H1 (cell line): Measurements from ENCODE around the gene LONRF2. TPM values are rescaled to one million over a fixed set of nuclear protein-coding genes. Genes with fewer than 3 reads are reported as not detected.

Source experiments
- BCL11A ChIP-seq, 2 experiments: IDR thresholded peaks; one replicate each; pipeline ENCODE4 v1.6.1; 2011; ENCODE audit warnings: low read depth in 2 of 2, low read length in 2 of 2, mild to moderate bottlenecking in 2 of 2
- CBX8 ChIP-seq: fragments of 300-800, 300-1000 bp; sonication (generic); IDR thresholded peaks from 2 replicates; pipeline ENCODE4 v1.7.1; 2016; ENCODE audit warnings: low read depth, low read length, borderline replicate concordance
- CEBPB ChIP-seq: IDR thresholded peaks from 2 replicates; pipeline ENCODE4 v1.6.1; 2012; ENCODE audit warnings: low read depth, low read length
- GTF2F1 ChIP-seq: IDR thresholded peaks from 2 replicates; pipeline ENCODE4 v1.6.1; 2012; ENCODE audit warnings: low read depth, low read length, improper control_type of control experiment, borderline replicate concordance
- NRF1 ChIP-seq: IDR thresholded peaks from 2 replicates; pipeline ENCODE4 v1.6.1; 2011; ENCODE audit warnings: mild to moderate bottlenecking, low read depth, low read length, improper control_type of control experiment
- PHF8 ChIP-seq: fragments of 200-600 bp; sonication (generic); conservative IDR thresholded peaks from 2 replicates; pipeline ENCODE4 v1.7.1; 2012; ENCODE audit warnings: low read depth, mild to moderate bottlenecking, inconsistent platforms, low read length, moderate library complexity
- RXRA ChIP-seq: IDR thresholded peaks from 2 replicates; pipeline ENCODE4 v1.6.1; 2011; ENCODE audit warnings: low read depth, mild to moderate bottlenecking, low read length, moderate library complexity; ENCODE audit not compliant: insufficient read depth
- SIX5 ChIP-seq: IDR thresholded peaks from 2 replicates; pipeline ENCODE4 v1.6.1; 2011; ENCODE audit warnings: mild to moderate bottlenecking, low read depth, low read length
- TCF12 ChIP-seq: IDR thresholded peaks from 2 replicates; pipeline ENCODE4 v1.6.1; 2011; ENCODE audit warnings: low read depth, mild to moderate bottlenecking, low read length
- TEAD4 ChIP-seq: IDR thresholded peaks from 2 replicates; pipeline ENCODE4 v1.6.1; 2012; ENCODE audit warnings: low read depth, low read length, inconsistent platforms, mixed read lengths
- ZNF274 ChIP-seq: IDR thresholded peaks from 2 replicates; pipeline ENCODE4 v1.7.0; 2012; ENCODE audit warnings: low read length, borderline replicate concordance; ENCODE audit errors: extremely low read depth
- polyA plus RNA-seq, 7 experiments: library from polyadenylated mRNA; depleted of rRNA in 3 of 7; stranded (reverse) in 5 of 7; unstranded in 2 of 7; fragments of >200 nt in 5 of 7; fragments of 200-250 nt in 2 of 7; gene quantifications; 1 replicate in 5 of 7; 2 replicates in 1 of 7; 4 replicates in 1 of 7; pipeline versions ENCODE4 v1.2.1 to v1.2.3, GENCODE V29; 2011 to 2013; ENCODE audit warnings: missing spikeins in 2 of 7, mixed read lengths in 2 of 7
- total RNA-seq: library from RNA; stranded (reverse); fragmentation: NEBNext Ultra II Directional; extraction: Animal tissue kit (Norgen Biotek cat#: 25700); gene quantifications from 2 replicates; pipeline ENCODE4 v1.2.1, GENCODE V29; 2021
- TF ChIP-seq, protein P1 (sequence below), 3 experiments: IDR thresholded peaks; 1 replicate in 2 of 3; 2 replicates in 1 of 3; pipeline versions ENCODE4 v1.5.1 to v1.6.1; 2011; ENCODE audit warnings: low read length in 3 of 3, mild to moderate bottlenecking in 3 of 3, inconsistent platforms in 2 of 3, low read depth in 1 of 3, moderate library complexity in 1 of 3; ENCODE audit not compliant: insufficient read depth in 1 of 3; ENCODE audit errors: control extremely low read depth in 1 of 3
- TF ChIP-seq, protein P2 (sequence below): IDR thresholded peaks from 2 replicates; pipeline ENCODE4 v1.6.1; 2012; ENCODE audit warnings: inconsistent platforms
- TF ChIP-seq, protein P3 (sequence below): IDR thresholded peaks from 2 replicates; pipeline ENCODE4 v1.6.1; 2011; ENCODE audit warnings: low read depth, mild to moderate bottlenecking, low read length; ENCODE audit not compliant: insufficient read depth
- TF ChIP-seq, protein P4 (sequence below): IDR thresholded peaks from 2 replicates; pipeline ENCODE4 v1.6.1; 2011; ENCODE audit warnings: low read length, improper control_type of control experiment

The LONRF2 gene
- total and polyA plus RNA-seq, 2 of the 8 experiments (the other 6 are each of a cell fraction or from before 2014, with no cell fraction given), result 0.24 to 0.74 TPM

GRCh38 chr2:100242891-100243619, 79.2 kb downstream of the LONRF2 start (continued):
- TF ChIP-seq, protein P1, sequence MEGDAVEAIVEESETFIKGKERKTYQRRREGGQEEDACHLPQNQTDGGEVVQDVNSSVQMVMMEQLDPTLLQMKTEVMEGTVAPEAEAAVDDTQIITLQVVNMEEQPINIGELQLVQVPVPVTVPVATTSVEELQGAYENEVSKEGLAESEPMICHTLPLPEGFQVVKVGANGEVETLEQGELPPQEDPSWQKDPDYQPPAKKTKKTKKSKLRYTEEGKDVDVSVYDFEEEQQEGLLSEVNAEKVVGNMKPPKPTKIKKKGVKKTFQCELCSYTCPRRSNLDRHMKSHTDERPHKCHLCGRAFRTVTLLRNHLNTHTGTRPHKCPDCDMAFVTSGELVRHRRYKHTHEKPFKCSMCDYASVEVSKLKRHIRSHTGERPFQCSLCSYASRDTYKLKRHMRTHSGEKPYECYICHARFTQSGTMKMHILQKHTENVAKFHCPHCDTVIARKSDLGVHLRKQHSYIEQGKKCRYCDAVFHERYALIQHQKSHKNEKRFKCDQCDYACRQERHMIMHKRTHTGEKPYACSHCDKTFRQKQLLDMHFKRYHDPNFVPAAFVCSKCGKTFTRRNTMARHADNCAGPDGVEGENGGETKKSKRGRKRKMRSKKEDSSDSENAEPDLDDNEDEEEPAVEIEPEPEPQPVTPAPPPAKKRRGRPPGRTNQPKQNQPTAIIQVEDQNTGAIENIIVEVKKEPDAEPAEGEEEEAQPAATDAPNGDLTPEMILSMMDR (IDR thresholded peaks at IDR 0.05; ENCODE audit: control extremely low read depth in 1 of 3, insufficient read depth in 1 of 3, low read depth in 1 of 3, low read length in 3 of 3), result peak; percentile 92 to 95 (median 93)
- TF ChIP-seq GTF2F1 (no peak), TEAD4 (0 out of 2 replicates have a peak, but pooled peaks have one; percentile 21), RXRA (no peak), BCL11A (IDR thresholded peaks at IDR 0.05; ENCODE audit: low read depth in 2 of 2, low read length in 2 of 2) (no peak), PHF8 (no peak), TCF12 (0 out of 2 replicates have a peak, but pooled peaks have one; percentile 27), NRF1 (no peak), ZNF274 (no peak), CBX8 (no peak), CEBPB (no peak), SIX5 (no peak)
- TF ChIP-seq, protein P2, sequence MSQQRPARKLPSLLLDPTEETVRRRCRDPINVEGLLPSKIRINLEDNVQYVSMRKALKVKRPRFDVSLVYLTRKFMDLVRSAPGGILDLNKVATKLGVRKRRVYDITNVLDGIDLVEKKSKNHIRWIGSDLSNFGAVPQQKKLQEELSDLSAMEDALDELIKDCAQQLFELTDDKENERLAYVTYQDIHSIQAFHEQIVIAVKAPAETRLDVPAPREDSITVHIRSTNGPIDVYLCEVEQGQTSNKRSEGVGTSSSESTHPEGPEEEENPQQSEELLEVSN, result no peak
- TF ChIP-seq, protein P3, sequence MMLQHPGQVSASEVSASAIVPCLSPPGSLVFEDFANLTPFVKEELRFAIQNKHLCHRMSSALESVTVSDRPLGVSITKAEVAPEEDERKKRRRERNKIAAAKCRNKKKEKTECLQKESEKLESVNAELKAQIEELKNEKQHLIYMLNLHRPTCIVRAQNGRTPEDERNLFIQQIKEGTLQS, result no peak
- TF ChIP-seq, protein P4, sequence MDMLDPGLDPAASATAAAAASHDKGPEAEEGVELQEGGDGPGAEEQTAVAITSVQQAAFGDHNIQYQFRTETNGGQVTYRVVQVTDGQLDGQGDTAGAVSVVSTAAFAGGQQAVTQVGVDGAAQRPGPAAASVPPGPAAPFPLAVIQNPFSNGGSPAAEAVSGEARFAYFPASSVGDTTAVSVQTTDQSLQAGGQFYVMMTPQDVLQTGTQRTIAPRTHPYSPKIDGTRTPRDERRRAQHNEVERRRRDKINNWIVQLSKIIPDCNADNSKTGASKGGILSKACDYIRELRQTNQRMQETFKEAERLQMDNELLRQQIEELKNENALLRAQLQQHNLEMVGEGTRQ, result no peak
